HUES64 (cell line): Measurements from ENCODE around the gene NFIB.
A peak's percentile ranks its signal among the peaks of the same experiment; 100 is the strongest.

Source experiments
- H3K27ac ChIP-seq: 2 replicates; pipeline ENCODE4 v1.7.0; 2013; ENCODE audit warnings: low read depth, low read length, inconsistent platforms
- H3K27me3 ChIP-seq: 2 replicates; pipeline ENCODE4 v1.6.1; 2013; ENCODE audit warnings: mild to moderate bottlenecking, low read length; ENCODE audit not compliant: insufficient read depth
- H3K36me3 ChIP-seq: 2 replicates; pipeline ENCODE4 v1.6.1; 2013; ENCODE audit warnings: mild to moderate bottlenecking, low read length; ENCODE audit not compliant: insufficient read depth
- H3K4me1 ChIP-seq: 2 replicates; pipeline ENCODE4 v1.6.1; 2013; ENCODE audit warnings: mild to moderate bottlenecking, low read length, moderate library complexity; ENCODE audit not compliant: insufficient read depth
- H3K4me3 ChIP-seq: 2 replicates; pipeline ENCODE4 v1.5.1; 2013; ENCODE audit warnings: mild to moderate bottlenecking, low read length, moderate library complexity
- H3K9ac ChIP-seq: 2 replicates; pipeline ENCODE4 v1.6.1; 2013; ENCODE audit warnings: mild to moderate bottlenecking, low read depth, low read length
- H3K9me3 ChIP-seq: 2 replicates; pipeline ENCODE4 v1.6.1; 2013; ENCODE audit warnings: low read depth, low read length; ENCODE audit not compliant: insufficient read depth
- WGBS: fragments of 150-250, 120-280 bp; methylation state at CpG from one replicate; pipeline ENCODE4 v1.1.7; 2013; ENCODE audit warnings: missing lambda C conversion rate; 5-methylcytosine and 5-hydroxymethylcytosine counted together

NFIB gene

GRCh38 chr9:14106699-14107098 is 207.2 kb downstream of the NFIB start:
- H3K4me1 ChIP-seq = peaks cover 26% of the 10 kb centered on the region
- H3K27ac ChIP-seq = no peak overlapping the region
- H3K9me3 ChIP-seq = no peaks in the 10 kb centered on the region
- H3K36me3 ChIP-seq = no peaks in the 10 kb centered on the region
- H3K4me3 ChIP-seq = no peak overlapping the region
- WGBS = 41% methylated on average over 1 of the region's 2 CpGs
- H3K27me3 ChIP-seq = no peaks in the 10 kb centered on the region
- no peak overlapping the region for H3K9ac ChIP-seq

DNA sequence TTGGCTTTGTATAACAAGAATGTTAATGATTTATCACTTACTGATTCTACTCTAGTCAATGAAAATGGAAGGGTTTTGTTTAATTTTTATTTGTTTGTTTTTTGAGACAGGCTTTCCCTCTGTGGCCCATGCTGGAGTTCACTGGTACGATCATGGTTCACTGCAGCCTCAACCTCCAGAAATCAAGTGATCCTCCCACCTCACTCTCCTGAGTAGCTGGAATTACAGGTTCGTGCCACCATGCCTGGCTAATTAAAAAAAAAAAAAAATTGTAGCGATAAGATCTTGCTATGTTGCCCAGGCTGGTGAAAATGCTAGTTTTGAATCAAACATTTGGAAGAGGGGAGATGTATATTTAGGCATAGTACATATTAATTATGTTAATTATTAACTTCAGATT is 209.4 kb downstream of the NFIB start:
- no peaks in the 10 kb centered on the region for H3K27me3 ChIP-seq
- H3K4me3 ChIP-seq = no peak overlapping the region
- H3K27ac ChIP-seq = no peak overlapping the region
- 94% methylated on average over 3 of the region's 3 CpGs for WGBS
- no peaks in the 10 kb centered on the region for H3K9me3 ChIP-seq
- peaks cover 26% of the 10 kb centered on the region for H3K4me1 ChIP-seq
- no peaks in the 10 kb centered on the region for H3K36me3 ChIP-seq
- no peak overlapping the region for H3K9ac ChIP-seq

DNA sequence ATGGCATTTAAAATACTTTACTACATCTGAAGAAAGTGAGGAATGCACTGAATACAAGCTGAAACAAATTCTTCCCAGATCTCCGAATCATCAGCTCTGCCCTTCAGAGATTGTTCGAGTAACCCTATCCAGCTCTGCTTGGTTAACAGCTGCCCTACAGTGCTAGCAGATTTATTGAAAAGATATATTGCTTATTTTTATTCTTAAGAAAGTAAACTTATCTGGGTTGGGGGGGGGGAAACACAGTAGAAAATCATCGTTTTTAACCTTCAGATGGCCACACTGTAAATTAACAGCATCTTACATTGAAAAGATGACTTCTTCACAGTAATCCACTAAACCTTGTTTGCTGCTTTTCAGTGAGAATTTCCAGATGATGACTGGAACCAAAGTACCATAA is 210.8 kb downstream of the NFIB start:
- no peaks in the 10 kb centered on the region for H3K36me3 ChIP-seq
- no peak overlapping the region for H3K27ac ChIP-seq
- H3K4me3 ChIP-seq = no peak overlapping the region
- H3K9ac ChIP-seq = no peak overlapping the region
- peaks cover 21% of the 10 kb centered on the region for H3K4me1 ChIP-seq
- 78% methylated on average over 3 of the region's 3 CpGs for WGBS
- no peaks in the 10 kb centered on the region for H3K9me3 ChIP-seq
- H3K27me3 ChIP-seq = no peaks in the 10 kb centered on the region

GRCh38 chr9:14099737-14100136 is 214.2 kb downstream of the NFIB start:
- Histone ChIP-seq H3K36me3 (no peaks in the 10 kb centered on the region), H3K27me3 (no peaks in the 10 kb centered on the region), H3K27ac (no peak overlapping the region), H3K4me1 (peaks cover 31% of the 10 kb centered on the region), H3K9ac (no peak overlapping the region), H3K4me3 (no peak overlapping the region), H3K9me3 (no peaks in the 10 kb centered on the region)
- WGBS = 93% methylated on average over 7 of the region's 7 CpGs

GRCh38 chr9:14098486-14099180 is 215.3 kb downstream of the NFIB start:
- Histone ChIP-seq H3K27me3 (no peaks in the 10 kb centered on the region), H3K9ac (no peak overlapping the region), H3K9me3 (no peaks in the 10 kb centered on the region), H3K4me1 (peaks cover 33% of the 10 kb centered on the region), H3K4me3 (no peak overlapping the region), H3K27ac (no peak overlapping the region), H3K36me3 (no peaks in the 10 kb centered on the region)
- WGBS = 88% methylated on average over 2 of the region's 3 CpGs

GRCh38 chr9:14097666-14098415 is 216.1 kb downstream of the NFIB start:
- peaks cover 33% of the 10 kb centered on the region for H3K4me1 ChIP-seq
- no peak overlapping the region for H3K27ac ChIP-seq
- no peaks in the 10 kb centered on the region for H3K36me3 ChIP-seq
- no peak overlapping the region for H3K9ac ChIP-seq
- H3K9me3 ChIP-seq = no peaks in the 10 kb centered on the region
- no peak overlapping the region for H3K4me3 ChIP-seq
- WGBS = 77% methylated on average over 5 of the region's 6 CpGs
- no peaks in the 10 kb centered on the region for H3K27me3 ChIP-seq

GRCh38 chr9:14097215-14097614 is 216.7 kb downstream of the NFIB start:
- 71% methylated on average over 2 of the region's 4 CpGs for WGBS
- H3K4me3 ChIP-seq = no peak overlapping the region
- H3K27ac ChIP-seq = no peak overlapping the region
- peaks cover 33% of the 10 kb centered on the region for H3K4me1 ChIP-seq
- no peaks in the 10 kb centered on the region for H3K9me3 ChIP-seq
- no peaks in the 10 kb centered on the region for H3K27me3 ChIP-seq
- H3K36me3 ChIP-seq = no peaks in the 10 kb centered on the region
- H3K9ac ChIP-seq = no peak overlapping the region

GRCh38 chr9:14096258-14096922 is 217.6 kb downstream of the NFIB start:
- Histone ChIP-seq H3K27ac (peak overlapping the region; percentile 29; the same call in 1 of the 2 replicates), H3K4me1 (peaks cover 33% of the 10 kb centered on the region), H3K9me3 (no peaks in the 10 kb centered on the region), H3K36me3 (no peaks in the 10 kb centered on the region), H3K27me3 (no peaks in the 10 kb centered on the region), H3K9ac (peak overlapping the region; percentile 12; the same call in 1 of the 2 replicates), H3K4me3 (peak overlapping the region; percentile 18)
- WGBS = 41% methylated on average over 14 of the region's 15 CpGs

DNA sequence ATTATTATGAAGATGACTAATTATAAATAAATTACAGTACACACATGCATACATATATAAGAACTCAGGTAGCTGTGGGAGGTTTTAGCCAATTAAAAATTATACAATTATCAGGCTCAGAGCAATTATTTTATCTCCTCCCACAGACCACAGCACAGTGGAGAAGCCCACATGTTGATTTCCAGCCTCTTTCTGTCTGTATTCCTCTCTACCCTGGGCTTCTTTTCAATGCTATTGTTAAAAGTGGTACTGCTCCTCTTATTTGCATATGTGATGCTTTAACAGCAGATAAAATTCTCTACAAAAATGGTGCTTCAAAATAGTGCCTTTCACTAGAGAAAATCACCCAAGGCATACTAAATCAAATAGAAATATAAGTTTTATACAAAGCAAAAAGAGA is 218.7 kb downstream of the NFIB start:
- Histone ChIP-seq H3K9ac (no peak overlapping the region), H3K4me3 (no peak overlapping the region), H3K9me3 (no peaks in the 10 kb centered on the region), H3K27ac (no peak overlapping the region), H3K27me3 (no peaks in the 10 kb centered on the region), H3K36me3 (no peaks in the 10 kb centered on the region), H3K4me1 (peaks cover 33% of the 10 kb centered on the region)

- Histone ChIP-seq H3K27me3 (no peaks in the 10 kb centered on the region), H3K27ac (no peak overlapping the region), H3K36me3 (no peaks in the 10 kb centered on the region), H3K4me1 (peaks cover 33% of the 10 kb centered on the region), H3K9ac (no peak overlapping the region), H3K4me3 (no peak overlapping the region), H3K9me3 (no peaks in the 10 kb centered on the region)
- 96% methylated on average over 4 of the region's 5 CpGs for WGBS
These were observed 219.4 kb downstream of the NFIB start for GRCh38 chr9:14094491-14094890.

DNA sequence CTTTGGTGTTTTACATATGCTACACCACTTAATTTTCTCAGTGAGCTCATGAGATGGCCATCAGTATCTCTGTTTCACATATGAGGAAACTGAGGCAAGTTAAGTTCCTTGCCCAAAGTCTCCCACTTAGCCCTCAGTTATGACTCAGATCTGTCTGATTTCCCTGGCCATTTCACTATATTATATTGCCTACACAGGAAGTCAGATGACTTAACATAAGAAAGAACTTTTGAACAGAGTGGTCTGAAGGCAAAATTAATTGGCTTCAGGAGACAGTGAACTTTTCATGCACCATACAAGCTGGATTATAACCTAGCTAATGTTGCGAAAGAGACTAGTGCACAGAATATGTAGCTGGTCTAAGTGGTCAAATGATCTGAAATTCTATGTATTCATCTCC is 221.6 kb downstream of the NFIB start:
- Histone ChIP-seq H3K9me3 (no peaks in the 10 kb centered on the region), H3K9ac (no peak overlapping the region), H3K4me1 (peaks cover 41% of the 10 kb centered on the region), H3K27ac (no peak overlapping the region), H3K36me3 (no peaks in the 10 kb centered on the region), H3K4me3 (no peak overlapping the region), H3K27me3 (no peaks in the 10 kb centered on the region)
- WGBS = 100% methylated on average over 1 of the region's 1 CpG
